SK-N-SH (cell line): ENCODE results near the gene DZIP1L.

Source experiments
- EP300 ChIP-seq, 2 experiments: IDR thresholded peaks; 2 replicates each; pipeline versions ENCODE4 v1.4.0 to v1.6.1; 2012; ENCODE audit warnings: borderline replicate concordance in 1 of 2, low read depth in 1 of 2, low read length in 1 of 2
- EZH2phosphoT487 ChIP-seq: fragments of 200-600 bp; sonication (generic); IDR thresholded peaks from 2 replicates; pipeline ENCODE4 v1.6.1; 2017; ENCODE audit warnings: low read depth, mixed run types, mild to moderate bottlenecking, antibody characterized with exemption, moderate library complexity, borderline replicate concordance
- GATA2 ChIP-seq: sonication (generic); formaldehyde crosslinking; IDR thresholded peaks from 2 replicates; pipeline ENCODE4 v1.5.0; 2020; ENCODE audit warnings: mild to moderate bottlenecking, missing genetic modification reagents
- POLR2AphosphoS5 ChIP-seq: IDR thresholded peaks from 2 replicates; pipeline ENCODE4 v1.6.1; 2012; ENCODE audit warnings: low read depth, low read length
- RCOR1 ChIP-seq: fragments of 150-350 bp; IDR thresholded peaks from 2 replicates; pipeline ENCODE4 v1.6.1; 2017; ENCODE audit warnings: antibody characterized with exemption, low read length
- RFX5 ChIP-seq: IDR thresholded peaks from 2 replicates; pipeline ENCODE4 v1.6.1; 2012; ENCODE audit warnings: mild to moderate bottlenecking, improper control_type of control experiment, low read length
- TF ChIP-seq, protein P1 (sequence below): fragments of 200-600 bp; sonication (generic); IDR thresholded peaks from 2 replicates; pipeline ENCODE4 v1.6.1; 2017; ENCODE audit warnings: antibody characterized with exemption, mild to moderate bottlenecking, moderate library complexity
- TF ChIP-seq, protein P2 (sequence below): IDR thresholded peaks from 2 replicates; pipeline ENCODE4 v1.4.0; 2012; ENCODE audit warnings: low read depth
- TF ChIP-seq, protein P3 (sequence below): fragments of 150-350 bp; IDR thresholded peaks from 2 replicates; pipeline ENCODE4 v1.6.1; 2016; ENCODE audit warnings: mild to moderate bottlenecking, low read depth, low read length

DNA sequence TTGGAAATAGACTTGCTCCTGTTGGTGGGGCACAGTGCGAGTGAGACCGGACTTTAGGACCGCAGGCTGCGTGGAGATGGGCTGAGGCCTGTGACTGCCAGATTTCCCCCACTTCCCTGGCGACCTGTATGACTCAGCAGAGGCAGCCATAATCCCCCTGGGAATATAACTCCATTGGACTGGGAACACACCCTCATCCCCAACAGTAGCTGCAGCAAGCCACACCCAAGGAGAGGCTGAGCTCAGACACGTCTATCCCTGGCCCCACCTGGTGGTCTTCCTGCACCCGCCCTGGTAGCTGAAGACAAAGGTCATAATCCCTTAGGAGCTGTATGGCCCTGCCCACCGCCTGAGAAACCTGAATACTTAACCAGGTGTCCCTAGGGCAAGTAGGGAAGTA lies 42.6 kb downstream of the DZIP1L start:
- TF ChIP-seq RFX5 (no peak), EP300 (IDR thresholded peaks at IDR 0.05; ENCODE audit: borderline replicate concordance in 1 of 2, low read depth in 1 of 2, low read length in 1 of 2) (no peak), GATA2 (CRISPR knock-in tag) (no peak), POLR2AphosphoS5 (no peak), EZH2phosphoT487 (no peak), RCOR1 (no peak)
- TF ChIP-seq, protein P1, sequence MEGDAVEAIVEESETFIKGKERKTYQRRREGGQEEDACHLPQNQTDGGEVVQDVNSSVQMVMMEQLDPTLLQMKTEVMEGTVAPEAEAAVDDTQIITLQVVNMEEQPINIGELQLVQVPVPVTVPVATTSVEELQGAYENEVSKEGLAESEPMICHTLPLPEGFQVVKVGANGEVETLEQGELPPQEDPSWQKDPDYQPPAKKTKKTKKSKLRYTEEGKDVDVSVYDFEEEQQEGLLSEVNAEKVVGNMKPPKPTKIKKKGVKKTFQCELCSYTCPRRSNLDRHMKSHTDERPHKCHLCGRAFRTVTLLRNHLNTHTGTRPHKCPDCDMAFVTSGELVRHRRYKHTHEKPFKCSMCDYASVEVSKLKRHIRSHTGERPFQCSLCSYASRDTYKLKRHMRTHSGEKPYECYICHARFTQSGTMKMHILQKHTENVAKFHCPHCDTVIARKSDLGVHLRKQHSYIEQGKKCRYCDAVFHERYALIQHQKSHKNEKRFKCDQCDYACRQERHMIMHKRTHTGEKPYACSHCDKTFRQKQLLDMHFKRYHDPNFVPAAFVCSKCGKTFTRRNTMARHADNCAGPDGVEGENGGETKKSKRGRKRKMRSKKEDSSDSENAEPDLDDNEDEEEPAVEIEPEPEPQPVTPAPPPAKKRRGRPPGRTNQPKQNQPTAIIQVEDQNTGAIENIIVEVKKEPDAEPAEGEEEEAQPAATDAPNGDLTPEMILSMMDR = no peak
- TF ChIP-seq, protein P2, sequence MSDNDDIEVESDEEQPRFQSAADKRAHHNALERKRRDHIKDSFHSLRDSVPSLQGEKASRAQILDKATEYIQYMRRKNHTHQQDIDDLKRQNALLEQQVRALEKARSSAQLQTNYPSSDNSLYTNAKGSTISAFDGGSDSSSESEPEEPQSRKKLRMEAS = no peak
- TF ChIP-seq, protein P3, sequence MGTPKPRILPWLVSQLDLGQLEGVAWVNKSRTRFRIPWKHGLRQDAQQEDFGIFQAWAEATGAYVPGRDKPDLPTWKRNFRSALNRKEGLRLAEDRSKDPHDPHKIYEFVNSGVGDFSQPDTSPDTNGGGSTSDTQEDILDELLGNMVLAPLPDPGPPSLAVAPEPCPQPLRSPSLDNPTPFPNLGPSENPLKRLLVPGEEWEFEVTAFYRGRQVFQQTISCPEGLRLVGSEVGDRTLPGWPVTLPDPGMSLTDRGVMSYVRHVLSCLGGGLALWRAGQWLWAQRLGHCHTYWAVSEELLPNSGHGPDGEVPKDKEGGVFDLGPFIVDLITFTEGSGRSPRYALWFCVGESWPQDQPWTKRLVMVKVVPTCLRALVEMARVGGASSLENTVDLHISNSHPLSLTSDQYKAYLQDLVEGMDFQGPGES = no peak
